Measurements from ENCODE around the gene TFB2M. TPM values are rescaled to one million over a fixed set of nuclear protein-coding genes. Genes with fewer than 3 reads are reported as not detected.

TFB2M gene
- total and polyA plus RNA-seq, 2 of the 13 experiments (the other 11 are each of a cell fraction or from before 2014, with no cell fraction given): 15.7 to 31.4 TPM

- no peak for TF ChIP-seq FOXJ3 (CRISPR knock-in tag; IDR thresholded peaks at IDR 0.05; ENCODE audit: borderline replicate concordance)
- TF ChIP-seq ZNF367 (CRISPR knock-in tag; IDR thresholded peaks at IDR 0.05; ENCODE audit: borderline replicate concordance): 0 out of 2 replicates have a peak, but pooled peaks have one; percentile 44
- peak; percentile 42; the same call in 1 of the 2 replicates for TF ChIP-seq ZBTB25 (CRISPR knock-in tag; IDR thresholded peaks at IDR 0.05)
- TF ChIP-seq JDP2 (CRISPR knock-in tag; IDR thresholded peaks at IDR 0.05; ENCODE audit: borderline replicate concordance): no peak
- no peak for TF ChIP-seq DNMT3B (CRISPR knock-in tag; conservative IDR thresholded peaks at IDR 0.05)
- no peak for TF ChIP-seq ZNF12 (CRISPR knock-in tag; IDR thresholded peaks at IDR 0.05)
- TF ChIP-seq CREB1 (IDR thresholded peaks at IDR 0.05): no peak
- no peak for TF ChIP-seq CREB1 (CRISPR knock-in tag; IDR thresholded peaks at IDR 0.05)
- TF ChIP-seq NCOA1 (CRISPR knock-in tag; IDR thresholded peaks at IDR 0.05): 0 out of 2 replicates have a peak, but pooled peaks have one; percentile 55
- TF ChIP-seq HDAC2 (CRISPR knock-in tag; IDR thresholded peaks at IDR 0.05): no peak
- TF ChIP-seq MTF1 (CRISPR knock-in tag; IDR thresholded peaks at IDR 0.05): no peak
- TF ChIP-seq JUNB (CRISPR knock-in tag; IDR thresholded peaks at IDR 0.05; ENCODE audit: borderline replicate concordance): no peak
- no peak for TF ChIP-seq ZNF468 (CRISPR knock-in tag; IDR thresholded peaks at IDR 0.05)
- no peak; the same call in 1 of the 2 replicates for TF ChIP-seq DR1 (CRISPR knock-in tag; IDR thresholded peaks at IDR 0.05)
- TF ChIP-seq, protein P1, sequence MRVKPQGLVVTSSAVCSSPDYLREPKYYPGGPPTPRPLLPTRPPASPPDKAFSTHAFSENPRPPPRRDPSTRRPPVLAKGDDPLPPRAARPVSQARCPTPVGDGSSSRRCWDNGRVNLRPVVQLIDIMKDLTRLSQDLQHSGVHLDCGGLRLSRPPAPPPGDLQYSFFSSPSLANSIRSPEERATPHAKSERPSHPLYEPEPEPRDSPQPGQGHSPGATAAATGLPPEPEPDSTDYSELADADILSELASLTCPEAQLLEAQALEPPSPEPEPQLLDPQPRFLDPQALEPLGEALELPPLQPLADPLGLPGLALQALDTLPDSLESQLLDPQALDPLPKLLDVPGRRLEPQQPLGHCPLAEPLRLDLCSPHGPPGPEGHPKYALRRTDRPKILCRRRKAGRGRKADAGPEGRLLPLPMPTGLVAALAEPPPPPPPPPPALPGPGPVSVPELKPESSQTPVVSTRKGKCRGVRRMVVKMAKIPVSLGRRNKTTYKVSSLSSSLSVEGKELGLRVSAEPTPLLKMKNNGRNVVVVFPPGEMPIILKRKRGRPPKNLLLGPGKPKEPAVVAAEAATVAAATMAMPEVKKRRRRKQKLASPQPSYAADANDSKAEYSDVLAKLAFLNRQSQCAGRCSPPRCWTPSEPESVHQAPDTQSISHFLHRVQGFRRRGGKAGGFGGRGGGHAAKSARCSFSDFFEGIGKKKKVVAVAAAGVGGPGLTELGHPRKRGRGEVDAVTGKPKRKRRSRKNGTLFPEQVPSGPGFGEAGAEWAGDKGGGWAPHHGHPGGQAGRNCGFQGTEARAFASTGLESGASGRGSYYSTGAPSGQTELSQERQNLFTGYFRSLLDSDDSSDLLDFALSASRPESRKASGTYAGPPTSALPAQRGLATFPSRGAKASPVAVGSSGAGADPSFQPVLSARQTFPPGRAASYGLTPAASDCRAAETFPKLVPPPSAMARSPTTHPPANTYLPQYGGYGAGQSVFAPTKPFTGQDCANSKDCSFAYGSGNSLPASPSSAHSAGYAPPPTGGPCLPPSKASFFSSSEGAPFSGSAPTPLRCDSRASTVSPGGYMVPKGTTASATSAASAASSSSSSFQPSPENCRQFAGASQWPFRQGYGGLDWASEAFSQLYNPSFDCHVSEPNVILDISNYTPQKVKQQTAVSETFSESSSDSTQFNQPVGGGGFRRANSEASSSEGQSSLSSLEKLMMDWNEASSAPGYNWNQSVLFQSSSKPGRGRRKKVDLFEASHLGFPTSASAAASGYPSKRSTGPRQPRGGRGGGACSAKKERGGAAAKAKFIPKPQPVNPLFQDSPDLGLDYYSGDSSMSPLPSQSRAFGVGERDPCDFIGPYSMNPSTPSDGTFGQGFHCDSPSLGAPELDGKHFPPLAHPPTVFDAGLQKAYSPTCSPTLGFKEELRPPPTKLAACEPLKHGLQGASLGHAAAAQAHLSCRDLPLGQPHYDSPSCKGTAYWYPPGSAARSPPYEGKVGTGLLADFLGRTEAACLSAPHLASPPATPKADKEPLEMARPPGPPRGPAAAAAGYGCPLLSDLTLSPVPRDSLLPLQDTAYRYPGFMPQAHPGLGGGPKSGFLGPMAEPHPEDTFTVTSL (CRISPR knock-in tag; IDR thresholded peaks at IDR 0.05; ENCODE audit: borderline replicate concordance): no peak
- TF ChIP-seq MEIS2 (CRISPR knock-in tag; IDR thresholded peaks at IDR 0.05): 0 out of 2 replicates have a peak, but pooled peaks have one; percentile 33
- TF ChIP-seq REPIN1 (CRISPR knock-in tag; IDR thresholded peaks at IDR 0.05; ENCODE audit: borderline replicate concordance, low read depth): no peak
- TF ChIP-seq, protein P2, sequence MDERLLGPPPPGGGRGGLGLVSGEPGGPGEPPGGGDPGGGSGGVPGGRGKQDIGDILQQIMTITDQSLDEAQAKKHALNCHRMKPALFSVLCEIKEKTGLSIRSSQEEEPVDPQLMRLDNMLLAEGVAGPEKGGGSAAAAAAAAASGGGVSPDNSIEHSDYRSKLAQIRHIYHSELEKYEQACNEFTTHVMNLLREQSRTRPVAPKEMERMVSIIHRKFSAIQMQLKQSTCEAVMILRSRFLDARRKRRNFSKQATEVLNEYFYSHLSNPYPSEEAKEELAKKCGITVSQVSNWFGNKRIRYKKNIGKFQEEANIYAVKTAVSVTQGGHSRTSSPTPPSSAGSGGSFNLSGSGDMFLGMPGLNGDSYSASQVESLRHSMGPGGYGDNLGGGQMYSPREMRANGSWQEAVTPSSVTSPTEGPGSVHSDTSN (CRISPR knock-in tag; IDR thresholded peaks at IDR 0.05): no peak
- TF ChIP-seq ZZZ3 (CRISPR knock-in tag; IDR thresholded peaks at IDR 0.05; ENCODE audit: borderline replicate concordance): no peak
- no peak for TF ChIP-seq SMARCC2 (IDR thresholded peaks at IDR 0.05)
- TF ChIP-seq POGK (CRISPR knock-in tag; conservative IDR thresholded peaks at IDR 0.05): peak; percentile 70; the same call in 1 of the 2 replicates
Measured at GRCh38 chr1:246506674-246507481, 59.2 kb downstream of the TFB2M start, which contains the start of gene SMYD3 (continued).
